GM18907 (cell line): ENCODE data around the gene TIAM2.

Experiments used
- ATAC-seq: cut with Tn5 transposase; IDR thresholded peaks from one replicate; pipeline ENCODE4 v1.9.1; 2021; ENCODE audit warnings: mild to moderate bottlenecking, moderate library complexity; ENCODE audit not compliant: unreplicated experiment

TIAM2 gene

DNA sequence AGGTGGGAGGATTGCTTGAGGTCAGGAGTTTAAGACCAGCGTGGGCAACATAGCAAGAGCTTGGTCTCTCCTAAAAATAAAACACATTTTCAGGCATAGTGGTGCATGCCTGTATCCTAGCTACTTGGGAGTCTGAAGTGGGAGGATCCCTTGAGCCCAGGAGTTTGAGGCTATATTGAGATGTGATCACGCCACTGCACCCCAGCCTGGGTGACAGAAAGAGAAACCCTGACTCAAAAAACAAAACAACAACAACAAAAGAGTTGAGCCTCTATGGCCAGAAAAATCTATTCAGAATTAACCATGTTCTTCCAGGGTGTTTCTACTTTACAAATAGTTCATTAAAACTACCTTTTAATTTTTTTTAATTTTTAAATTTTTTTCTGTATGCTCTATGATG, 60.6 kb downstream of the TIAM2 start:
- no peak for ATAC-seq

DNA sequence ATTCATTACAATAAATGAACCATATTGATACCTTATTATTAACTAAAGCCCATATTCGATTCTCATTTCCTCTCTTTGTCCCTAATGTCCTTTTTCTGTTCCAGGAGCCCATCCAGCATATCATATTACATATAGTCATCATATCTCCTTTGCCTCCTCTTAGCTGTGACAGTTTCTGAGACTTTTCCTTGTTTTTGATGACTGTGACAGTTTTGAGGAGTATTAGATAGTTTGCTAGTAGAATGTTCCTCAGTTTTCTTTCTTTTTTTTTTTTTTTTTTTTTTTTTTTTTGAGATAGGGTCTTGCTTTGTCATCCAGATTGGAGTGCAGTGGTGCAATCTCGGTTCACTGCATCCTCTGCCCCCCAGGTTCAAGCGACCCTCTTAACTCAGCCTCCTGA, 61.6 kb downstream of the TIAM2 start:
- ATAC-seq, result no peak

DNA sequence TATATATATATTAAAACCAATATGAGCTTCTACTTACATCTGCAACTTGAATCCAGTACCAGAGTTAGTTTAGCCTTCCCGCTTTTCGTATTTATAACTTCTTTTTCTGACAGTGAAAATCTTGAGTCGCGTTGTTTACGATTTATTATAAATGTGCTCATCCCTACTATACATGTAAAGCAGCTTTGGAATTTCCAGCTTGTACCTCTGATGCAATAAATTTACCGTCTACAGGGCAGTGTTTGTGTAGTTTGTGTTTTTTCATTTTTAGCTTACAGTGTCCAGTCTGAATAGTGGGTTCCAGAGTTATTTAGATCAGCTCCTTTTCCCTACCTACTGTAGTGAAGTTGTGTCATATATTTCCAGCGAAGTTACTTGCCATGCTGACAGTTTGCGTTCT, 66.3 kb downstream of the TIAM2 start:
- ATAC-seq, result no peak

DNA sequence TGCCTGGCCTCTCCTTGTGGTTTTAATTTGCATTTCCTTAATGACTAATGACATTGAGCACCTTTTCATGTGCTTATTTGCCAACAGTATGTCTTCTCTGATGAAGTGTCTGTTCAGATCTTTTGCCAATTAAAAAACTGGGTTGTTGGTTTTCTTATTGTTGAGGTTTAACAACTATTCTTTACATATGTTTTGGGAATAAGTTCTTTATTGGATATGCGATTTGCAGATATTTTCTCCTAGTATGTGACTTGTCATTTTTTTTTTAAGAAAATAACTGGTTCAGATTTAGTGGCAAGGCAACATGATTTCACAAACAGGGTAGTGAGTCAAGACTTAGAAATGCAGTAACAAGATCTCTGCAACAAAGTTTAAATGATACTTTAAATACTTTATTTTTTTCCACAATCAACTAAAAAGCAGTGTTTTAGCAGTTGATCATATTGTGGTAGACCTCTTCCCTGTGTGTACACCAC, 67.8 kb downstream of the TIAM2 start:
- ATAC-seq, result no peak

DNA sequence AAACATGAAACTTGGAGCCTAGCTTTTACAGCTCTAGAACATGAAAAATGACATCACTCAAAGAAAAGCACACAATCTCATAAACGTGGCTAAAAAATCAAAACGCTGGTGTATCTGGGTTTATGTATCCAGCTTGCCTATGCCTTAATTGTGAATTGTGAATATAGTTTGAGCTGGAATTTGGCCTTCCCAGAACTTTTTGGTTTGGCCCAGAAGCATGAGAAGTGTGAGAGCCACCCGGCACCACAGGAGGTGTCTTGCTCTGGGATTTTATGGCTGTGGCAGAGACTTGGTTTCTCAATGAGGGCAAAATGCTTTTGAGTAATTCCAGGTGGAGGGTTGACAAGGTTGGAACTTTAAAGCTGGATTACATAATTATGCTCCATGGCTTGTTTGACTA, 69.2 kb downstream of the TIAM2 start:
- ATAC-seq, result no peak

GRCh38 chr6:155066361-155066760, 71.2 kb downstream of the TIAM2 start:
- no peak for ATAC-seq

DNA sequence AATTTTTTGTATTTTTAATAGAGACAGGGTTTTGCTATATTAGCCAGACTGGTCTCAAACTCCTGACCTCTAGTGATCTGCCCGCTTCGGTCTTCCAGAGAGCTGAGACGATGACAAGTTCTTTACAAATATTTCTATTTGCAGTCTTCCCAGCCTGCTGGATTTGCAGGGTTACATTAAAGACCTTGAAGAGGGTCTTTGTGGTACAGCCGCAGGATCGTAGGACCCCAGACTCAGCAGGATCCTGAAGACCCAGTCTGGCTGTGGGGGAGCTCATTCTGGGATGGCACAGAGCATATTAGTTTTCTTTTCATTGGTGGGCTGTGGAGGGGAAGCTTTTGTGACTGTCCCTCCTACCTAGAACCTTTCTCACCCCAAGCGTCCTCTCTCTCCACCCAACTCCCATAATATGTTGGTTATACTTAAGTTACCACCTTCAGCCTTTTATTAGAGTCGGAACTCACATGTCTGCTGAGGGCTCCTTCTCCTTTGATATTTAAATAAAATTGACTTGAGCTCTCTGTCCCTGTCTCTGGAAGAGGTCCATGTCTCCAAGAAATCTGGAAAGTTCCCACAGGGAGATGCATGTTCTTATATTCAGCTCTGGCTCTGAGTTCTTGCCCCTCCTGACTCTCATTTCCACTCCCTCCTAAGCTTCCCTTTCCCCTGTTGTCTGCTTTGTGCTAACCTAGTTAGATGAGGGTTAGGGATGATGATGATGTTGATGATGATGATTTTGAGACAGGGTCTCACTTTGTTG, 72.0 kb downstream of the TIAM2 start:
- ATAC-seq, result no peak

DNA sequence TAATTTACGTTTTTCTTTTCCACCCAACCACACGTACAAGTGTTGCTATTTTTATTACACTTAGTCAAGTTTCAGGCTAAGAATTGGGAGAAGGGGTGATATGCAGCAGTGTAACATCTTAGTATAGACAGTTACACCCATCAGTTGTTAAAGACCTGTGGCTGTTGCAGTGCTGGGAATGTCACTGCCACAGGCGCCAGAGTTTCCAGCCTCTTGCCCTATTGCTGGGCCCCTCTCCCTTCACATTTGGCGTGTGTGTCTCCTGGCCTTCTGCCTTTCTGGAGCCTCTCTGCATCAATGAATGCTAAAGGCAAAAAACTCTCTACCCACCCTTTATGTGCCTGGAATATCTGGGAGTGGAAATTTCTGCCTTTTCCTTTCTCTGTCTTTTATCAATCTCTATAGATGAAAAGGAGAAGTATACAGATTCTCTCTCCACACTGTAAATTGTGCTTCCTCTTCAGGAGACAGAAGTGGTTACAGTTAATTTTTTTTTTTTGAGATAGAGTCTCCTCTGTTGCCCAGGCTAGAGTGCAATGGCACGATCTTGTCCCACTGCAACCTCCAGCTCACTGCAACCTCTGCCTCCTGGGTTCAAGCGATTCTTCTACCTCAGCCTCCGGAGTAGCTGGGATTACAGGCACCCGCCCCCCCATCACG, 73.0 kb downstream of the TIAM2 start:
- ATAC-seq, result no peak

GRCh38 chr6:155069543-155069942, 74.4 kb downstream of the TIAM2 start:
- no peak for ATAC-seq

DNA sequence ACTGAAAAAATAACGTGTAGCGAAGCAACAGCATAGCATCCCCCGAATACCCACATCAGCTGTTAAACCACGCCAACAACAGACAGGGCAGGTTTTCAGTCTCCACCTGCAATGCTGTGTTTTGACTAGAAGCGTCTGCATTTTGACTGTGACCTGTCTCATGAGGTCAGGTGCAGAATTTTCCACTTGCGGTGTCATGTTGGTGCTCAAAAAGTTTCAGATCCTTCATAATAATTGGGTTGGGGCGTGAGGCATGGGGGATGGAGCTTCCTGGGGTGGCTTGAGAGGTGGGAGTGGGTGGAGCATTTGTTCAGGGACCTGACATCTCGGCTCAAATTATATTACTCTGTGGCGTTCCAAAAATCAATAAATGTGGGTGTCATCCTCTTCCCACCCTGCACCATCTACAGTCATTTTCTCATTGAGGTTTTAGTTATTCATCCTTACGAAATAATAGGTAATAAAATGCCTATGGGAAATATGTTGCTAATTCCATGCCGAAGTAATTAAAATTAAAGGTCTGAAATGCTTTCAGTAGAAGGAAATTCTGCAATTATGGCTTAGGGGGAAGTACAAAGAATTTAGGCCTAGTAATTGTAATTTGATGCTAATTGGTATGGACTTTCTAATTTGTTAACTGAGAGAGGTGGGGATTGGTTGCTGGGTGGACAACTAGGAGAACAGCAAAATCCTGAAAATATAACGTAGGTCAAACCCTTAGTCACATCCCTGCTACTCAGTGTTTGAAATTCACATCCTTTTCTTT, 81.0 kb downstream of the TIAM2 start:
- ATAC-seq, result no peak

DNA sequence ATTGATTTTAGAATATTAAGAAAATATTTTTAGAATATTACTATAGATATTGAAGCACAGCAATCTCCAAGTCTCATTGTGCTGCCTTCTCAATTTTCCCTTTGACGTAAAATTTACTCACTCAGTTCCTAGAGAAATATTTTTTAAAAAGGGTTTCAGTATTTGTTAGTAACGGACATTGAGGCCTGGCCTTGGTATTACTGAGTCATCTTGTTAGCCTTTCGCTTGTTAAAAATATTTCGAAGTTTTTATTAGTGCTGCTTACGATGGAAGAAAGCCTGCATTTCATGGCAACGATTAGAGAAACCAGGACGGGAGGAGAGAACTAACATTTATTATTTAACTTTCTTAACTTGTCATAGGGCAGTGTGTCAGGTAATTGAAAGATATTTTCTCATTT, 82.2 kb downstream of the TIAM2 start:
- ATAC-seq, result no peak

DNA sequence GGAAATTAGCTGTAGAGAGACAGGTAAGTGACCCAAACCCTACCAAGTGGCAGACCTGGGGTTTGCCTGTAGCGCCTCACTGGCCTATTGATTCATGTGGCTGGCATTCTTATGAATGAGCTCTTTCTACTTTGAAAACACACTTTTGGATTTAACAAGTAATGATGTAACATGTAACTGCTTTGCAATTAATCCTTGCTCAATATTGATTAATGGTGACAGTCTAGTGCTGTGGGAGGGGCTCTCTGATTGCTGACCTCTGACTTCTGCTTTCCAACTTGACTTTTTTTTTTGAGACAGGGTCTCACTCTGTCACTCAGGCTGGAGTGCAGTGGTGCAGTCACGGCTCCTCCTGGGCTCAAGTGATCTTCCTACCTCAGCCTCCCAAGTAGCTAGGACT, 82.7 kb downstream of the TIAM2 start:
- no peak for ATAC-seq

- no peak for ATAC-seq
Observed at GRCh38 chr6:155078331-155078745, 83.2 kb downstream of the TIAM2 start.

DNA sequence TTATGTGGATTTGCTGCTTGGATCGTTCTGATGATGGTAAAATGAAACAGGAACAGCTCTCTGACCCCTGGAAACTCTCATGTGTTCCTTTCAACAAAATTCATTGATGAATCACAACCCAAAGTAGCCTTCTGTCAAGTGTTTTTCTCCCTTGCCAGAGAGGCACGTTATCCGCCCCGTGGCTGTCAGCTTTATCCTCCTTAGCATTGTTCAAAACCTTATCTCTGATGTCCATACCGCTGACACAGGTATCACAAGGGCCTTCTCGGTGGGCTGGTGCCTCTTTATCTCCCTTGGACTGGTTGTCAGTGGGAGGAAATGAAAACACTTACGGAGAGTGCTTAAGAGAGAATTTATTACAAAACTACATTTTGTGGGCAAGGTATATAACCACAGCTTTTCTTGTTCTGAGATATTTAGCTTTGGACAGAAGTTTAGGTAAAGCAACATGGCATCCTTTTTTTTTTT, 84.9 kb downstream of the TIAM2 start:
- ATAC-seq, result peak; percentile 82

GRCh38 chr6:155080881-155081845, 86.0 kb downstream of the TIAM2 start:
- no peak for ATAC-seq

DNA sequence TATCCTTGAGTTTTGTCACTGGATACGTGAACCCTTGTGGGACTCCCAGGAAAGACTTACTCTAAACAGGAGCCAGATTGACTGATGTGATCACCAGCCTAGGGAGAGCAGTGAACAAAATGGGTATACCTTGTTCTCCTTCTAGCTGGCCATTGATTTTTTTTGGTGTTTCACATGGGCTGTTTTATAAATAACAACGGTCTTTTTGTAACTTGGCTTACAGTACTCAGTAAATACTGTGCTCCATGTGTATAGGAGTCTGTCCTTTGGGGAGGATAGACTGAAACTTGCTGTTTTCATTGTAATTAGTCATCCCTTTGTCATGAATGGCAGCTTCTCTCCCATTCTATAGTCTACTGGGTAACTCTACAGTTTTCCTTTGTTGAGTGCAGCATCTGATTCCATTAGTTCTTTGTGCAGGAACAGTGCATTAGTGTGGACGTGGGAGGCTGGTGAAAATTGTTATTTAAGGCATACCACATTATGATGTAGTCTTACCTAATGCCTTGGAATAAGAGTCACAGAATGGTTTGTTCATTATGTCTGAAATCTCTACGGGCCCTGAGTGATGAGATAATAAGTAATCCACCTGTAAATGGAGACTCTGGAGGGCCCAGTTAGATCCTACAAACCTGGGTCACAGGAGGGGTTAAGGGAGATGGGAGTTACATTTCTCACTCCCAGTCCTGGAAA, 89.5 kb downstream of the TIAM2 start:
- no peak for ATAC-seq

GRCh38 chr6:155085582-155086257, 90.6 kb downstream of the TIAM2 start:
- ATAC-seq, result no peak

- ATAC-seq, result peak; percentile 56
Observed at GRCh38 chr6:155088856-155089255, 93.7 kb downstream of the TIAM2 start.

DNA sequence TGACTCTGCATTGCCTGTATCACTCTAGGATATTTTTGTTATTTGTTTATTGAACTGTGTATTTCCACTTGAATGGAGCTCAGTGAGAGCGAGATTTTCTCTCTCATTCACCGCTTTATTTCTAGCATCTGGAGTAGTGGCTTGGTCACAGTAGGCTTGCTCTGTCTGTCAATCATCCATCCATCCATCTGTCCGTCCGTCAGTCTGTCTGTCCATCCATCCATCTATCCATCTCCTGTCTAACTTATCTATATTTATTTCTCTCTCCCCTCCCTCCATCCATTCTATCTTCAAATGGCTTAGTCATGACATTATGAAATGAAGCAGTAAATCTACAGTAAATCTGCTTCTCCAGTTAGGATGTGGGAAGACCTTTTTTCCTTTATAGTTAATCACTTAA, 94.6 kb downstream of the TIAM2 start:
- ATAC-seq, result no peak
